HG02852 (cell line): Measurements from ENCODE around the gene PPY.
"Not testable (repeated sequence)": the region's sequence is repeated elsewhere in the genome, so short reads cannot be mapped to it uniquely, and the experiment has no call there.

Experiments
- ATAC-seq: cut with Tn5 transposase; IDR thresholded peaks from one replicate; pipeline ENCODE4 v1.9.1; 2021; ENCODE audit warnings: mild to moderate bottlenecking, moderate library complexity; ENCODE audit not compliant: unreplicated experiment

Gene PPY

DNA sequence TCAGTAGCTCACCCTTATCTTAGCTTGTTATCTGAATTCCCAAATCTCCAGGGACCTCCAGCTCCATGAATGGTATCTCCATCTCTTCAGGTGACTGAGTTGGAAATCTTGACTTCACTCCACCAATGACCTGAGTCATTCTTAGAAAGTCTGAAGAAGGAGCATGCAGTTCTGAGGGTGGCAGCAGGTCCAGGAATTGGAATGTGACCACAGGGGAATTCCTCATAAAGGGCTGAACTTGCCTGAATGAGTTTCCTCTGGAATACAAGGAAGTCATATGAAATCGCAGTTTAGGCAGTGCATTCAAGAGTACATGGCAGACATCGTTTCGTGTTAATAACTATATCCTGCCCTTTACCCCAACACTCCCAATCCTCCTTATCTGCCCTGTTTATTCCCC lies 24.0 kb upstream of the PPY start:
- no peak for ATAC-seq

DNA sequence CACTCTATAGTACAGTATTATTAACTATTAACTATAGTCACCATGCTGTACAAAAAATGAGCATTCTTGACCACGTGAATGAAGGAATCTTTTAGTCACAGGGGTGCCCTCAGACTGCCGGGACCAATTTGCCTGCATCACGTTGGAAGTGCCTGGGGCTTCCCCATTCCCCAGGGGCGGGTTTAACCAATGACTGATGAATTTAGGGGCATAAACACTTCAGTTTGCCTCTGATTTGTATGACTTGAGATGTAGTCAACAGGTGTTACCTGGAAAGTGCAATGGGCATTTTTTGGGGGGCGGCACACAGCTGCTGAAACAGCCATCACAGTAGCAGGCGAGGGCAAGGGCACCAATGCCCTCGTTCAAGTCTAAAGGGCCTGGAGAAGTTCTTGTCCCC lies 20.2 kb upstream of the PPY start:
- no peak for ATAC-seq

DNA sequence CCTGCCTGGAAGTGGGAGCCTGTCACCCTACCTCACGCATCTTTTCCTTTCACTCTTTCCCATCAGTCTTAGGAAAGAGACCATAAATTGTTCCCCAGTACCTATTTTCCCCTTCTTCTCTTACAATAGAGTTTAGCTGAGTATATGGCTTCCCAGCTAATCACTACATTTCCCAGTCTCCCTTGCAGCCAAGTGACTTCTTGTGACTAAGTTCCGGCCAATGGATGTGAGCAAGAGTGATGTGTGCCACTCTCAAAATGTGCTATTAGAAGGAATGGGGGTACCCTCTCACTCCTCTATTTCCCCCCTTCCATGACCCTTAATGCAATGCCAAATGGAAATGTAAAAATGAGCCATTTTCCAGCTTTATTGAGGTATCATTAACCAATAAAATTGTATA lies 19.7 kb upstream of the PPY start:
- no peak for ATAC-seq

DNA sequence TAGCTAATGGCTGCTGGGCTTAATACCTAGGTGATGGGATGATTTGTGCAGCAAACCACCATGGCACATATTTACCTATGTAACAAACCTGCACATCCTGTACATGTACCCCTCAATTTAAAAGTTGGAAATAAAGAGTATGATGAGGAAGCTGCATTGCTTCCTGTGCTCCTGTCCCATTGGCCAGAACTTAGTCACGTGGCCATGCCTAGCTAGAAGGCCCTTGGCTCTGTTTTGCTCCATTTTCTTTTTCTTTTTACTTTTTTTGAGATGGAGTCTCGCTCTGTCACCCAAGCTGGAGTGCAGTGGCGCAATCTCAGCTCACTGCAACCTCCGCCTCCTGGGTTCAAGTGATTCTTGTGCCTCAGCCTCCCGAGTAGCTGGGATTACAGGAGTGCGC lies 19.0 kb upstream of the PPY start:
- ATAC-seq = not testable (repeated sequence)

DNA sequence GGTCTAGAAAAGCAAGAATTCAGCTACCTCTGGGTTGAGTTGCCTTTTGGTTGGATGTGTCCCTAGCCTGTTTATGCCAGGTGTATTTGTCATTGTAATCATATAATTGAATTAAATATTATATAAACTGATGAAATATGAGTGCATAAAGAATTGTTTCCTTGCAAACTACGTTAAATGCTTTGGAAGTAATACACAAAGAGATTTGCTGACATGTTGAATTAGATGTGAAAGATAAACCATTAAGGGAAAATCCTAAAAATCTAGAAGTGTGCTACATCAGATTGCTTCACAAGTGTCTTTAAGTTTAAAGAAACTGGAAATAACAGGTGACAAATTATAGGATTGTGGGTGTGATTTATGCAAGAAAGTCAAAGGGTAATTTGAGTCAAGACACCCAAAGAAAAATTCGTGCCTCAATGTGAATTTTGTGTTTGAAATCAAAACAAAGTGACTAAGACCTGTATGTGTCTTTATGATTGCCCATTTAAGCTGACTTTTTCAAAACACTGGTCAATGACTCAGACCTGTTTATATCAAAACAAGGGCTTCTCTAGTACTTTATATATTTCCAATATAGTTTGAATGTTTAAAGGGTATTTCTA lies 16.6 kb upstream of the PPY start:
- ATAC-seq = no peak

DNA sequence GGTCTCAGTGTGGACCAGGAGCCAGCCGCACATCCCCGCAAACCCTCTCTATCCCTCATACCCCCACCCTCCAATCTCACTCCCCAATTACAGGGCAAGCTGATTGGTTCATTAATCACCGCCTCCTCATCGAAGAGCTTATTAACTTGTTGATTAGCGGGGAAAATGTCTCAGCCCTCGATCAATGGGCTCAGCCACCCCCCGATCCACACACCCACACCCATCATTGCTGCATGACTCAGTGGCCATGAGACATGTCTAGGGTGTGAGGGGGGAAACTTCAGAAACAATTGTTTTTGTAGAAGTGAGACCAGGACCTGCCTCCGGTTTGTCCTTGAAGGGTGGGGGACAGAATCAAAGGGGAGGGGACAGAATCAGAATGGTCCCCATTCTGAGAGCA lies 13.9 kb upstream of the PPY start:
- no peak for ATAC-seq

DNA sequence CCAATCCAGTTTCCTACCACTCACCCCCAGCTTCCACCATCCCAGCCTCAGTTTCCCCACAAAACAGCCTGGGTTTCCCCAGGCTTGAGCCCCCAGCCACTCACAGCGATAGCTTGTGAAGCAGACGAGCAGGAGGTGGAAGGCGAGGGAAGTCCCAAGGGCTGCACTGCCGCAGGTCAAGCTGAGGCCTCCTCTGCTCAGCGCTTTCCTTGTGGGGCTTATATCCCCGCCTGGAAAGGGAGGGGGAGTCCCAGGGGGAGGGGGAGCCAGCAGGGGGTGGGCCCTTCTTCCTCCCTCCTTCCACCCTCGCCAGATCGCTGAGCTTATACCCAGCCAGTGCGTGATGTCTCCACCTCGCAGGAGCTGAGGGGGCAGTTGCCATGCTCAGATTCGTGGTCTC lies 11.5 kb upstream of the PPY start, which contains the start of gene PYY:
PYY (minus strand) TSS at position 195 of the 400 bp plus-strand sequence. CDS start 457 bp downstream, outside the sequence.
- ATAC-seq = no peak

DNA sequence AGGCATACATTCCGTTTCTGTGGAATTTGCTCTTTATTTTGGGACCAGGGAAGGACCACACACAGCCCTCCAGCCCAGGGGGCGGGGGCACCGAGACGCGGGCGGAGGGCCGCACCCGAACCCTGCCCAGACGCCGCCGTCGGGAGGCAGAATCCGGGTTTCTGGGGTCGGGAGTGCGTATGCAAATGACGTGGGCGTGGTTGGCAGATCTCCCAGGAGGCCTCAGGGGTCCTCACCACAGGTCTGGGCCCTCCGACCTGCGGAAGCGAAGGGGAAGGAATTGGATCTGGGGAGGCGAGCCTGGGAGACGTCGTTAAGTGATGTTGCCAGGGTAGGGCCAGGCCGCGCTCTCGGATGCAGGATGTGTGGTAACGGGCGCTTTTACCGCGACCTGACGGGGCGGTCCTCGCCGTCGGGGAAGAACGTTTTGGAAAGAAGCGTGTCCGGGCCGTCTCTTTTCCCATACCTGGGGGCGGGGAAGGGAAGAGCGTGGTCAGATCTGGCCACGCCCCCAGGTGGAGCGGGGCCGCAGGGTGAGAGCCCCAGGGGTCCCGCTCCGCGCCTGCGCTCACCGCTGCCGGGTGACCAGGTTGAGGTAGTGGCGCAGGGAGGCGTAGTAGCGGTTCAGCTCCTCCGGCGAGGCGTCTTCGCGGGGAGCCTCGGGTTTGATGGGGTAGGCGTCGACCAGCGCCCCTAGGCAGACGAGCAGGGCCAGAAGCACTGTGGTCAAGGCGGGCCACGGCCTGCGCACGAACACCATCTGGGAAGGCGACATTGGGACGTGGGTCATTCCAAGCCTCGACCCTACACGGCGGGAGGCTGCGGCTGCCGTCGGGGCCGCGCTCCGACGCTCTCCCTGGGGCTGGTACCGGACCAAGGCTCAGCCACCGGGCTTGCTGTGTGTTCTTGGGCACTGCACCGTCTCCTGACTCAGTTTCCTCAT lies 10.7 kb upstream of the PPY start:
- ATAC-seq = no peak

DNA sequence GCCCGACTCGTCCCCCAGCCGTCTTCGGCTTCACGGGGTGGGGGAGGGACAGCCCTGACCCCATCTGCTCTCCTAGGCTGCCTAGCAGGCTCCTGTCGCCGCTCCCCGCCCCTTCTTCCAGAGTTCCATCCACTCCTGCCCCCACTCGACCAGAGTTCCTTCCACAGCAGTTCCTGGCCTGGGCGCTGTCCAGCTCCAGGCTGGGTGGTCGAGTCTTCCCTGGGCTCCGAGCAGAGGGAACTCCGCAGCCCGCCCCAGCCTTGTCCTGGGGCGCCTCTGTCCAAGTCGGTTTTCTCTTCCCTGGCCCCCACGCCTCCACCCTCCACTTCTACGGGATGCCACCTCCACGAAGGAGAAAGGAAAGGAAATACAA lies 10.1 kb upstream of the PPY start:
- no peak for ATAC-seq

DNA sequence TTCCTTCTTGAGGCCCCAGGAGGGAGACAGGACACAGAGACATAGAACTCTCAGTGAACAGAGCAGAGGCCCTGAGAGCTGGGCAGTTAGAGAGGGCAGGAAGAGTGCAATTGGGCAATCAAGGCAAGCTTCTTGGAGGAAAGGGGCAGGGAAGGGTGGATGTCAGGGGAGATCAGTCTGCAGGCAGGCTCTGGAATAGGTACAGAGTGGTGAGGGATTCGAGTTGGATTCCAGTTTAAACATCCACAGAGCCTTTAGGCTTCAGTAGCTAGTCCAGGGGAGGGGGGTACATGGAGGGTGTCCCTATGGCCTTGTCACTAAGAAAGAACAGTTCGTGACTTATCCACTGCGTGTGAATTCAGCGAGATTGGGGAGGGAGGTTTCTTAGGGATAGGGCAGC lies 9.5 kb upstream of the PPY start:
- no peak for ATAC-seq

DNA sequence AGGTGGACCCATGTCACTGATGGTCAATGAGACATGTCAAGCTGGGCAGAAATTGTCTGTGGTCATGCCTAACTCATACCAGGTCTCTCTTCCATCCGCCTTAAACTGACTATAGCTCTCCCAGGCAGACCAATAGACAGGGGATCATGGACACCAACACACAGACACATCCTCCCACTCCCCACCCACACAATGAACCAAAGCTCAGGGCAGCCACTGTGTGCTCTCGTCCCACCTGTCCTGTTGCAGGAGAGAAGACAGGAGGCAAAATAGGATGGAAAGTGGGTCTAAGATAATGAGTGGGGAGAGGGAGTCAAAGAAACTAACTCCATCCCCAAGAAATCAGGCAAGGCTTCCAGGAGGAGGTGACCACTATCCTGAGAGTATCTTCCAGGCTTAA lies 8.3 kb upstream of the PPY start:
- ATAC-seq = no peak

DNA sequence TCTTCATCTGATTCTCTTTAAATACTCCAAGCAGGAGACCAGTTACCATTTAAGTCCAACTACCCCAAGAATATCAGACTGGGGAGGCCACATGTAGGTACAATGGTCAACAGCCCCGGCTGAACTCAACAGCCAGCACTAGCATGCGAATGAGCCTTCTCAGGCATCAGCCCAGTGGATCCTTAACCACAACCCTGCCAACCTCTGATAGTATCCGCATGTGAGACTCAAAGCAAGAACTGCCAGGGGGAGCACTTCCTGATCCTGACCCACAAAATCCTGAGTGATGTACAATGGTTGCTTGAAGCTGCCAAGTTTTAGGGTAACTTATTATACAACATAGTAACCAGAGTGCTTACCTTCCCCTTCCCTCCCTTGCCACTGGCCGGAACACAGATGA lies 7.5 kb upstream of the PPY start:
- no peak for ATAC-seq

DNA sequence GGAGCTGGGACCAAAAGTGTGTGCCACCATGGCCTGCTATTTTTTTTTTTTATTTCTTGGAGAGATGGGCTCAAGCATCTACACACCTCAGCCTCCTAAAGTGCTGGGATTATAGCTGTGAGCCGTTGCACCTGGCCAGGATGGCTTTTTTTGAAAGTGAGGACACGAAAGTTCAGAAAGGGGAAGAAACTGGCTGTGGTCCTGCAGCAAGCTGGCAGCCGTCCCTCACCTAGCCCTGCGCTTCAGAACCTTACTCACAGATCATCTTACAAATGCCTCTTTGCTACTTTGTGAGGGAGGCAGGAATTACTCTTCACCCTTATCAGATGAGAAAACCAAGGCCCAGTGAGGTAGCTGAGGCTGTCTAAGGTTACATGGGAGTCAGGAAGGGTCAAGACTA lies 4.5 kb upstream of the PPY start:
- ATAC-seq = no peak

DNA sequence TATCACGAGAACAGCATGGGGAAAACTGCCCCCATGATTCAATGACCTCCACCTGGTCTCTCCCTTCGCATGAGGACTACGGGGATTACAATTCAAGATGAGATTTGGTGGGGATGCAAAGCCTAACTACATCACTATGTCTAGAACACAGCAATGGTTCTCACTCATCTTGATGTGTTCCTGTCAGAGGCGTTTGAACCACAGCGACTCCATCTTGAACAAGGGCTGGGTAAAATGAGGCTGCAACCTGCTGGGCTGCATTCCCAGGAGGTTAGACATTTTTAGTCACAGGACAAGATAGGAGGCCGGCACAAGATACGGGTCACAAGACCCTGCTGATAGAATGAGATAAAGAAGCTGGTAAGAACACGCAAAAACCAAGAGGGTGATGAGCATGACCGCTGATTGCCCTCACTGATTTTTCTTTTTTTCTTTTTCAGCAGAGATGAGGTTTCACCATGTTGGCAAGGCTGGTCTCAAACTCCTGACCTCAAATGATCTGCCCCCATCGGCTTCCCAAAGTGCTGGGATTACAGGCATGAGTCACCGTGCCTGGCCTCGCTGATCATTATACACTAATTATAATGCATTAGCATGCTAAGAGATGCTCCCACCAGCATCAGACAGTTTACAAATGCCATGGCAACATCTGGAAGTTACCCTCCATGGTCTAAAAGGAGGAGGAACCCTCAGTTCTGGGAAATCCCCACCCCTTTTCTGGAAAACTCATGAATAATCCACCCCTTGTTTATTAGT lies 3.0 kb upstream of the PPY start:
- ATAC-seq = no peak

DNA sequence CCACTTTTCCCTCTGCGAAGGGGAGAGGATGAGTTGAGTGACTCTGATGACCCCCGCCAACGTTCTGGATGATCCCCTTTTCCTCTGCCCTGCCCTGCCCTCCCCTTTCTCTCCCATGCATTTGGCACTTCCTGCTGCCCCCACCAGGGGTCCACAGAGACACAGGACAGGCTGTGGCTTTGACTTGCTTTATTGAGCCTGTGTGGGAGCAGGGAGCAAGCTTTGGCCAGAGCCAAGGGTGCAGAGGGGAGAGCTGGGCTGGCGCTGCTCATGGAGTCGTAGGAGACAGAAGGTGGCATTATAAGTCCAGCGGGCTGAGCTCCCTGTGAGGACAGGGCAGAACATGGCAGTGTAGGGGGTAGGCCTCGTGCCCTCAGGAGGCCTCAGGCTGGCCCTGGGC lies 1.6 kb downstream of the PPY start:
- no peak for ATAC-seq

DNA sequence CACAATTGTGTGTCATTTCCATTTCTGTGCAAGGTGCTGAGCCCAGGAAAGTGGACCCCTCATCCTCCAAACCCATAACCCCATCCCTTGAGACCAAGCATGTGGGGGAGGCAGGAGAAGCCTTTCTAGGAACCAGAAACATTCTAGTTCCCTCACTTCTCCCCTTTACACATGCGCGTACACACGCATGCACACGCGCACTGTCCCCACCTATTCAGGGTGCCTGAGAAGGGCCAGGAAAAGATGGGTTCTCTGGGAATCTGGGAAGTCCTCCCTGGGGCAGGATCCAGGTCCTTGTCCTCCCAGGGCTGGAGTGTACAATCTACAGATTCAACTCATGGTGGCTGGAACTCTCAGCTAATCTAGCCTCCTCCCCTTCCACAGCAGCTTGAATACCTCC lies 2.4 kb downstream of the PPY start:
- ATAC-seq = no peak

DNA sequence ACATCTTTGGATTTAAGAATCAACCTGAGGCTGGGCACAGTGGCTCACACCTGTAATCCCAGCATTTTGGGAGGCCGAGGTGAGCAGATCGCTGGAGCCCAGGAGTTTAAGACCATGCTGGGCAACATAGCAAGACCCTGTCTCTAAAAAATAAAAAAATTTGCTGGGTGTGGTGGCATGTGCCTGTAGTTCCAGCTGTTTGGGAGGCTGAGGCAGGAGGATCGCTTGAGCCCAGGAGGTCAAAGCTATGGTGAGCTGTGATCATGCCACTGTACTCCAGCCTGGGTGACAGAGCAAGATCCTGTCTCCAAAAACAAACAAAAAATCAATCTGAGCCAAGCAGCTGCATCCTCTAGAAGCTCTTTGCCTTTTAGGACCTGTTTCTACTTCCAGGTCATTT lies 2.8 kb downstream of the PPY start:
- not testable (repeated sequence) for ATAC-seq

DNA sequence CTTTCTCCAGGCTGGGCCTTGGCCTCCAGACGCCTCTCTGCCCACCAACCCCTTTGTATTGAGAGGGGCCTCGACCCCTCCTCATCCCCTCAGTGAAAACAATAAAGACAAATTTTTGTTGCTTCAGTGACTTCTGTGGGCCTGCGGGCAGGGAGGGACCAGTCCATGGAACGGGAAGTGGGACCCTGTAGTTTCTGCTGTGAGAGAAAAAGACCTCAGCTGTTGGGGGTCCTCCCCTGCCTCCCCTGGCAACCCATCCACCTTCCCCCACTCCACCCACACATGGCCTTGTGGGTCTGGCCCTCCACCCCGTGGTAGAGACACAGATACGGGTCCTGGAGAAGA lies 3.5 kb downstream of the PPY start:
- ATAC-seq = no peak

DNA sequence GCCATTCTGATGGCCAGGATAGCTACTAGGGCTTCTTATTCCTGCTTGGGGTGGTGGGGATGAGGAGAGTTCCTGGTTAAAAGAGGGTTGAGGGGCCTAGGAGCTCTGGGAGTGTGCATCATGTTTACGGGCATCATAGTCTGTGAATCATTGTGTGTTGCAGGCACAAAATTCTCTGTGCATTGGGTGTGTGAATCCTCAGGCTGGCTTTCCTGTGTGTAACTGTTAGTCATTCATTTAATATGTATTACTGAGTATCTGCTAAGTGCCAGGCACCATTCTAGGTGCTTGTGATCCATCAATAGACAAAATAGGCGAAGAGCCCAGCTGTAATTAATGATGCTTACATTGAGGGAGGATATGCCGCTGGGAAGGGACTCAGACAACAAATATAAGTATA lies 5.8 kb downstream of the PPY start:
- ATAC-seq = no peak

DNA sequence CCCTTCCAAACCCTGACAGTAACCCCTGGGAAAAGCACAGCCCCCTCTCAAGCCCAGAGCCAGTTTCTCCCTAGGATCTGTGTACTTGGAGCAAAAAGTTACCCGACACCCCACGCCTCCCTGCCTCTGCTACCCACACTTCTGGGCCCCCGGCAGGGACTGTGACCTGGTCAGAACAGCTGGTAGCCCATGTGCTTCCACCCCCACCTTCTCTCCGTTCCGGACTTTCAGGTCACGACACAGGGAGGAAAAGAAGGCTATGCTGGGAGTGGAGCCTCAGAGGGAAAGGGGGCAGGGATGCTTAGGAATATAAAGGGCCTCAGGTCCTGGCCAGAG lies 6.4 kb downstream of the PPY start:
- ATAC-seq = no peak

DNA sequence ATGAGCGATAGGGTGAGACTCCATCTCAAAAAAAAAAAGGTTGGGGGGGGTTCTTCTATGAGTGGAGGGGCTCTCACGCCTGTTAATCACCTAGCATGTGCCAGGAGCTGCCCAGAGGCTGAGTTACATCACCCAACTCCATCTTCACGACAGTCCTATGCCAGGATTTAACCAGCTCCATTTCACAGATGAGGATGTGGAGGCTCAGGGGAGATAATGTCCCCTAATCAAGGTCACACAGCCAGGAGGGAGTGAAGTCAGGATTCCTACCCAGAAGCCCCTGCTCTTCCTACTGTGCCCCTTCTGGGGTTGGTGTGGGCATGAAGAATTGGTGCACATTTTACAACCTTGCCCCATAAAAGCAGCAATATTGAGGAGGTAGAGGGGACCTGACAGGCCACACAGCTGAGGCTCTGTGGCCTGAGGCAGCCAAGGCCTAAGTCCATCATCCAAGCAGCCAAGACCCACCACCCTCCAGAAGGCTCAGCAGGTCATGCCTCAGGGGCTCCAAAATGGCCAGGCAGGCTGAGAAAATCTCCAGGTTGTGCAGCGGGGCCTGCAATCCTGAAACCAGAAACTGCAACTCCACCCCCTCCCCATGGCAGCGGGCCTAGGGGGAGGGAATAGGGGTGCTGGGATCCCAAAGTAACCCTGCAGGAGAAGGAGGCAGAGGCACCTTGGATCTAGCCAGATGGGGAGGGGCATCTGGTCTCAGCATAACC lies 6.9 kb downstream of the PPY start:
- ATAC-seq = no peak
